Measurements from ENCODE around the gene VWA2.

Gene VWA2

GRCh38 chr10:114306116-114306973 is 67.3 kb downstream of the VWA2 start:
- no peak for TF ChIP-seq TCF4 (CRISPR knock-in tag; IDR thresholded peaks at IDR 0.05; ENCODE audit: borderline replicate concordance)
- no peak for TF ChIP-seq CSDC2 (CRISPR knock-in tag; IDR thresholded peaks at IDR 0.05)
- TF ChIP-seq RARB (CRISPR knock-in tag; IDR thresholded peaks at IDR 0.05), result no peak
- no peak for TF ChIP-seq TSHZ2 (CRISPR knock-in tag; IDR thresholded peaks at IDR 0.05)
- no peak for TF ChIP-seq ZNF8 (CRISPR knock-in tag; IDR thresholded peaks at IDR 0.05)
- TF ChIP-seq ZNF565 (CRISPR knock-in tag; conservative IDR thresholded peaks at IDR 0.05; ENCODE audit: low read depth), result no peak
- TF ChIP-seq, protein P1, sequence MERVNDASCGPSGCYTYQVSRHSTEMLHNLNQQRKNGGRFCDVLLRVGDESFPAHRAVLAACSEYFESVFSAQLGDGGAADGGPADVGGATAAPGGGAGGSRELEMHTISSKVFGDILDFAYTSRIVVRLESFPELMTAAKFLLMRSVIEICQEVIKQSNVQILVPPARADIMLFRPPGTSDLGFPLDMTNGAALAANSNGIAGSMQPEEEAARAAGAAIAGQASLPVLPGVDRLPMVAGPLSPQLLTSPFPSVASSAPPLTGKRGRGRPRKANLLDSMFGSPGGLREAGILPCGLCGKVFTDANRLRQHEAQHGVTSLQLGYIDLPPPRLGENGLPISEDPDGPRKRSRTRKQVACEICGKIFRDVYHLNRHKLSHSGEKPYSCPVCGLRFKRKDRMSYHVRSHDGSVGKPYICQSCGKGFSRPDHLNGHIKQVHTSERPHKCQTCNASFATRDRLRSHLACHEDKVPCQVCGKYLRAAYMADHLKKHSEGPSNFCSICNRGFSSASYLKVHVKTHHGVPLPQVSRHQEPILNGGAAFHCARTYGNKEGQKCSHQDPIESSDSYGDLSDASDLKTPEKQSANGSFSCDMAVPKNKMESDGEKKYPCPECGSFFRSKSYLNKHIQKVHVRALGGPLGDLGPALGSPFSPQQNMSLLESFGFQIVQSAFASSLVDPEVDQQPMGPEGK (CRISPR knock-in tag; IDR thresholded peaks at IDR 0.05; ENCODE audit: borderline replicate concordance), result no peak
- TF ChIP-seq, protein P2, sequence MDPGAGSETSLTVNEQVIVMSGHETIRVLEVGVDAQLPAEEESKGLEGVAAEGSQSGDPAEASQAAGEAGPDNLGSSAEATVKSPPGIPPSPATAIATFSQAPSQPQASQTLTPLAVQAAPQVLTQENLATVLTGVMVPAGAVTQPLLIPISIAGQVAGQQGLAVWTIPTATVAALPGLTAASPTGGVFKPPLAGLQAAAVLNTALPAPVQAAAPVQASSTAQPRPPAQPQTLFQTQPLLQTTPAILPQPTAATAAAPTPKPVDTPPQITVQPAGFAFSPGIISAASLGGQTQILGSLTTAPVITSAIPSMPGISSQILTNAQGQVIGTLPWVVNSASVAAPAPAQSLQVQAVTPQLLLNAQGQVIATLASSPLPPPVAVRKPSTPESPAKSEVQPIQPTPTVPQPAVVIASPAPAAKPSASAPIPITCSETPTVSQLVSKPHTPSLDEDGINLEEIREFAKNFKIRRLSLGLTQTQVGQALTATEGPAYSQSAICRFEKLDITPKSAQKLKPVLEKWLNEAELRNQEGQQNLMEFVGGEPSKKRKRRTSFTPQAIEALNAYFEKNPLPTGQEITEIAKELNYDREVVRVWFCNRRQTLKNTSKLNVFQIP (CRISPR knock-in tag; IDR thresholded peaks at IDR 0.05; ENCODE audit: borderline replicate concordance, low read depth), result no peak
- TF ChIP-seq OSR1 (CRISPR knock-in tag; IDR thresholded peaks at IDR 0.05), result no peak
- TF ChIP-seq ZNF70 (CRISPR knock-in tag; IDR thresholded peaks at IDR 0.05), result no peak
- no peak for TF ChIP-seq ZC3H10 (CRISPR knock-in tag; IDR thresholded peaks at IDR 0.05)
- no peak for TF ChIP-seq PPARA (CRISPR knock-in tag; IDR thresholded peaks at IDR 0.05; ENCODE audit: borderline replicate concordance)
- TF ChIP-seq GLIS3 (CRISPR knock-in tag; IDR thresholded peaks at IDR 0.05), result no peak
- TF ChIP-seq ARNTL (CRISPR knock-in tag; IDR thresholded peaks at IDR 0.05; ENCODE audit: borderline replicate concordance, low read depth), result no peak
- no peak for TF ChIP-seq ZFP3 (CRISPR knock-in tag; IDR thresholded peaks at IDR 0.05)
- no peak for TF ChIP-seq ESRRG (CRISPR knock-in tag; IDR thresholded peaks at IDR 0.05)
- TF ChIP-seq SNAI2 (CRISPR knock-in tag; IDR thresholded peaks at IDR 0.05), result no peak
- TF ChIP-seq CREB5 (CRISPR knock-in tag; IDR thresholded peaks at IDR 0.05; ENCODE audit: low read depth), result no peak
- TF ChIP-seq BACH2 (CRISPR knock-in tag; IDR thresholded peaks at IDR 0.05; ENCODE audit: borderline replicate concordance), result no peak

DNA sequence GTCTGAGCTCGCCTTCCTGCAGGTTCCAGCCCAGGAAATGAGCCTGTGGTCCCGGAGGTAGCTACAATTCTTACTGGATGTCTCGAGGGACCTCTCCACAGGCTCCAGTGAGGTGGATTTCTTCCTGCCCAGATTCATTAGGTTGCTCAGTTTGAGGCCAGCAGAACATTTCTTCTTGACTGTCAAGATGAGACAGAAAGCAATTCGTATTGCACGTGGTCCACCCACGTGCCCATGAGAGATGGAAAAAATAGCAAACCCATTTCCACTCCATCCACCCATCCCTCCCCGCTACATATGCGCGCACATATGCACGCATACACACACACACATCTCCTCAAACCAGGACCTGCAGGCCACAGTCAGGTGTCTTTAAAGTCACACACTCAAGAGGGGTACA is 68.7 kb downstream of the VWA2 start:
- ATAC-seq, result no peak
- TF ChIP-seq TSHZ2 (CRISPR knock-in tag; IDR thresholded peaks at IDR 0.05) (no peak), ISL1 (CRISPR knock-in tag; IDR thresholded peaks at IDR 0.05) (no peak), CSDC2 (CRISPR knock-in tag; IDR thresholded peaks at IDR 0.05) (no peak)
- TF ChIP-seq, protein P3, sequence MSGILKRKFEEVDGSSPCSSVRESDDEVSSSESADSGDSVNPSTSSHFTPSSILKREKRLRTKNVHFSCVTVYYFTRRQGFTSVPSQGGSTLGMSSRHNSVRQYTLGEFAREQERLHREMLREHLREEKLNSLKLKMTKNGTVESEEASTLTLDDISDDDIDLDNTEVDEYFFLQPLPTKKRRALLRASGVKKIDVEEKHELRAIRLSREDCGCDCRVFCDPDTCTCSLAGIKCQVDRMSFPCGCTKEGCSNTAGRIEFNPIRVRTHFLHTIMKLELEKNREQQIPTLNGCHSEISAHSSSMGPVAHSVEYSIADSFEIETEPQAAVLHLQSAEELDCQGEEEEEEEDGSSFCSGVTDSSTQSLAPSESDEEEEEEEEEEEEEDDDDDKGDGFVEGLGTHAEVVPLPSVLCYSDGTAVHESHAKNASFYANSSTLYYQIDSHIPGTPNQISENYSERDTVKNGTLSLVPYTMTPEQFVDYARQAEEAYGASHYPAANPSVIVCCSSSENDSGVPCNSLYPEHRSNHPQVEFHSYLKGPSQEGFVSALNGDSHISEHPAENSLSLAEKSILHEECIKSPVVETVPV (CRISPR knock-in tag; IDR thresholded peaks at IDR 0.05), result no peak

More at GRCh38 chr10:114306116-114306973, 67.3 kb downstream of the VWA2 start:
- peak; percentile 62 for ATAC-seq

Measured in SK-N-SH treated with all-trans-retinoic acid at 6 μM for 48 hours (cell line).